ENCODE results near the gene FAM20C. TPM values are rescaled to one million over a fixed set of nuclear protein-coding genes. Genes with fewer than 3 reads are reported as not detected.

The FAM20C gene
- total and polyA plus RNA-seq, 2 of the 8 experiments (the other 6 are each of a cell fraction or from before 2014, with no cell fraction given), result 9.5 to 34.8 TPM

- DNase-seq (ENCODE audit: low read depth in 1 of 2, low spot score in 2 of 2), result no peak
- H3K79me1 ChIP-seq (ENCODE audit: low read depth, low read length), result no peaks in the 10 kb centered on the region
- TF ChIP-seq CBX8 (IDR thresholded peaks at IDR 0.05; ENCODE audit: borderline replicate concordance, low read depth, low read length), result no peak
- no peak for TF ChIP-seq FOSL1 (IDR thresholded peaks at IDR 0.05; ENCODE audit: insufficient read depth, low read depth, low read length)
- no peak for TF ChIP-seq HDAC2 (IDR thresholded peaks at IDR 0.05; ENCODE audit: borderline replicate concordance in 1 of 2, low read depth in 2 of 2, low read length in 2 of 2)
- TF ChIP-seq MAFK (IDR thresholded peaks at IDR 0.05; ENCODE audit: low read depth, low read length), result no peak
- TF ChIP-seq MAX (IDR thresholded peaks at IDR 0.05), result no peak
- TF ChIP-seq POLR2A (IDR thresholded peaks at IDR 0.05; ENCODE audit: control extremely low read depth in 1 of 2, low read depth in 2 of 2, low read length in 2 of 2), result no peak
- no peak for TF ChIP-seq ASH2L (IDR thresholded peaks at IDR 0.05; ENCODE audit: low read length)
- FAIRE-seq, result no peak
- no peak overlapping the region for H3K18ac ChIP-seq (ENCODE audit: extremely low read depth, low read length)
- H3K4me2 ChIP-seq (ENCODE audit: insufficient read depth in 1 of 2, low read depth in 2 of 2, low read length in 2 of 2), result no peak overlapping the region
- no peaks in the 10 kb centered on the region for H3K27me3 ChIP-seq (replicated peaks in 1 of 4; ENCODE audit: control insufficient read depth in 3 of 4, extremely low read depth in 1 of 4, insufficient read depth in 3 of 4, low read length in 3 of 4)
- no peak overlapping the region for H2AFZ ChIP-seq (ENCODE audit: low read length)
- H3K36me3 ChIP-seq (ENCODE audit: control insufficient read depth in 2 of 4, insufficient read depth in 4 of 4, low read length in 3 of 4), result peaks cover 0 to 12% (median 3%) of the 10 kb centered on the region in 4 experiments; a peak in 3 of 8 replicates
- no peaks in the 10 kb centered on the region for H3K79me2 ChIP-seq (ENCODE audit: control insufficient read depth in 1 of 2, insufficient read depth in 2 of 2, low read length in 2 of 2)
- H3K14ac ChIP-seq (ENCODE audit: insufficient read length), result no peak overlapping the region
- H3K56ac ChIP-seq (replicated peaks; ENCODE audit: insufficient read length, low read depth, low read length), result no peak overlapping the region
- H4K20me1 ChIP-seq (replicated peaks in 1 of 2; ENCODE audit: control insufficient read depth in 1 of 2, insufficient read depth in 2 of 2, low read length in 2 of 2), result peaks cover 0 to 12% of the 10 kb centered on the region in 2 experiments
- H2BK5ac ChIP-seq (ENCODE audit: low read depth, low read length), result no peak overlapping the region
- H3K4me1 ChIP-seq (replicated peaks in 1 of 4; ENCODE audit: control insufficient read depth in 3 of 4, insufficient read depth in 4 of 4, low read length in 3 of 4), result peaks cover 0 to 4% (median 0%) of the 10 kb centered on the region in 4 experiments; a peak in 1 of 7 replicates
- H2BK20ac ChIP-seq (ENCODE audit: low read length), result no peak overlapping the region
- ChIA-PET POLR2A (ENCODE audit: partially characterized antibody) (no interaction called here), CTCF (ENCODE audit: partially characterized antibody) (interaction anchor here (1.1 kb wide), 1 partner anchor 139 kb away, joined by 3 read pairs; no protein-coding TSS in a partner anchor)
- no peak overlapping the region for H2BK15ac ChIP-seq (ENCODE audit: low read length)
- no peak overlapping the region for H2AK5ac ChIP-seq (ENCODE audit: low read depth, low read length)
- no peak overlapping the region for H2BK12ac ChIP-seq (ENCODE audit: low read depth, low read length)
- H3K9ac ChIP-seq (replicated peaks in 1 of 4; ENCODE audit: extremely low read depth in 1 of 4, low read depth in 3 of 4, low read length in 3 of 4), result no peak overlapping the region
- no peak overlapping the region for H3K4me3 ChIP-seq (ENCODE audit: extremely low read depth in 1 of 4, insufficient read depth in 2 of 4, low read depth in 3 of 4, low read length in 4 of 4)
- H3K4ac ChIP-seq (replicated peaks; ENCODE audit: insufficient read length, low read depth, low read length), result no peak overlapping the region
- H4K91ac ChIP-seq (replicated peaks; ENCODE audit: insufficient read length, low read length), result no peak overlapping the region
- H3K23ac ChIP-seq (ENCODE audit: insufficient read length), result no peak overlapping the region
- no peak overlapping the region for H2BK120ac ChIP-seq (replicated peaks; ENCODE audit: low read depth, low read length)
- WGBS, 2 experiments (ENCODE audit: extremely low coverage in 1 of 2, insufficient coverage in 1 of 2, insufficient read length in 1 of 2, insufficient replicate concordance in 2 of 2, low coverage in 1 of 2, low lambda C conversion rate in 2 of 2, missing lambda C conversion rate in 1 of 2), result 92% methylated on average over 17 of the region's 17 CpGs; no CpG with 5 or more reads in 1 of the 2 experiments
- H4K8ac ChIP-seq (ENCODE audit: extremely low read depth, insufficient read depth, low read length), result no peak overlapping the region
- no peak overlapping the region for H4K5ac ChIP-seq (ENCODE audit: insufficient read length, low read depth, low read length)
- peaks cover 2% of the 10 kb centered on the region; the same call in 1 of the 2 replicates for H3K23me2 ChIP-seq (ENCODE audit: low read depth, low read length)
- peaks cover 2 to 8% of the 10 kb centered on the region in 2 experiments; a peak in 2 of 4 replicates for H3K9me3 ChIP-seq (ENCODE audit: insufficient read depth in 2 of 2, low read depth in 1 of 2, low read length in 1 of 2)
- no peak overlapping the region for H3K27ac ChIP-seq (ENCODE audit: low read depth, low read length)
Measured at GRCh38 chr7:204326-204725, 12.0 kb downstream of the FAM20C start.
